Activated CD4-positive, alpha-beta T cell treated with anti-CD3 and anti-CD28 coated beads for 36 hours (primary cell): ENCODE results near the gene DNAI2. TPM values are rescaled to one million over a fixed set of nuclear protein-coding genes. Genes with fewer than 3 reads are reported as not detected.

Experiments
- ATAC-seq: fragments of 200-7000 bp; cut with Tn5 transposase; one replicate; pipeline ENCODE4 v1.10.0; 2021; ENCODE audit warnings: mild to moderate bottlenecking, moderate library complexity
- CTCF ChIA-PET: fragments of 350-600 bp; sonication (Branson Sonifier 250); formaldehyde crosslinking; loops from one replicate; lab custom pipeline; 2021; ENCODE audit warnings: antibody characterized with exemption; lab: Charles Lee
- POLR2A ChIA-PET: fragments of 350-600 bp; sonication (Branson Sonifier 250); formaldehyde crosslinking; loops from one replicate; lab custom pipeline; 2021; ENCODE audit warnings: antibody characterized with exemption, inconsistent platforms; lab: Charles Lee
- DNase-seq: peaks from one replicate; pipeline ENCODE4 v3.0.0-alpha.2; 2020
- H3K27ac Mint-ChIP-seq: one replicate; pipeline ENCODE4 v1.8.0; 2021; ENCODE audit warnings: mixed read lengths
- H3K27me3 Mint-ChIP-seq: one replicate; pipeline ENCODE4 v1.8.0; 2021; ENCODE audit warnings: mixed read lengths
- H3K36me3 Mint-ChIP-seq: one replicate; pipeline ENCODE4 v1.8.0; 2021; ENCODE audit warnings: low read depth, mixed read lengths
- H3K4me1 Mint-ChIP-seq: one replicate; pipeline ENCODE4 v1.8.0; 2021; ENCODE audit warnings: mixed read lengths
- H3K4me3 Mint-ChIP-seq: one replicate; pipeline ENCODE4 v1.8.0; 2021; ENCODE audit warnings: mild to moderate bottlenecking, moderate library complexity, mixed read lengths
- H3K9me3 Mint-ChIP-seq: one replicate; pipeline ENCODE4 v1.8.0; 2021; ENCODE audit warnings: low read depth, mixed read lengths
- intact Hi-C, 2 experiments: fragments of 100-400 bp; cut with DNase I in 1 of 2; cut with micrococcal nuclease in 1 of 2; formaldehyde crosslinking; loops; one replicate each; pipeline versions ENCODE4 v1.14.2 to v1.15.1; 2022 to 2024; cut with DNase I, micrococcal nuclease
- total RNA-seq, 2 experiments: library from RNA; stranded (reverse); gene quantifications; one replicate each; pipeline ENCODE4 v1.2.3, GENCODE V29; 2021

Gene DNAI2
- total RNA-seq, 2 experiments from 2014 or later, result 0.14 to 0.49 TPM

DNA sequence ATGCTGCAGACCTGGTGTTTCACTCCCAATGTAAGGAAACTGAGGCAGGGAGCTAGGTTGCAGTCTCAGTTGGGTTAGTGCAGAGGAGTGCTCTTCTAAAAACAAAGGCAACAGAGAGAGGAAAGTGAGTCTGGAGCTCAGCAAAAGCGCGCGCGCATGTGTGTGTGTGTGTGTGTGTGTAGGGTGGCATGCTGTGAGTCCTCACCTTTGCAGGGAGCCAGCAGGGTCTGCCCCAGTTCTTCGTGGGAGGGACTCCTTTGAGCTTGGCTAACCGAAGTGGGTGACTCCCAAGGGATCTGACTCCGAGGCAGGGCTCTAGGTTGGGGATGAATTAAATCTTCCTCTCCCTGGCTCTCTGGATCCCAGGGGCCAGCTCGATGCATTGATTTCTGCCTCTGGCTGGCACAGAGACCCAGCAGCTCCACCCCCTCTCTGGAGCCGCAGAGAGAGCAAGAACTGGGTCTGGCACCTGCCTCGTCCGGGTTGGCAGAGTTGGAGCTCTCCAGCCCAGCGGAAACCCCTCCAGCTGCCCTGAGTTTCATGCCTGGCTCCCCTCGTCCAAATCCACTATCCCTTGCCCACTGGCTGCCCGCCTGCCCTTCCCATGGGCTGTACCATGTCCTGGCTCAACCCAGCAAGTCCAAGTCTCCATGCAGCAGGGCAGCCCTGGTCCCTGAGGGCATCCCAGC is 88.9 kb downstream of the DNAI2 start:
- DNase-seq, result no peak
- intact Hi-C loops, result no loop called here
- no peak overlapping the region for H3K27ac Mint-ChIP-seq
- no peak overlapping the region for H3K4me3 Mint-ChIP-seq
- H3K27me3 Mint-ChIP-seq, result peaks cover 12% of the 10 kb centered on the region
- POLR2A ChIA-PET, result interaction anchor here (0.6 kb wide), 1 partner anchor 902 kb away, joined by 4 read pairs; no protein-coding TSS in a partner anchor
- H3K36me3 Mint-ChIP-seq, result no peaks in the 10 kb centered on the region
- H3K9me3 Mint-ChIP-seq, result no peaks in the 10 kb centered on the region
- ATAC-seq, result no peak
- CTCF ChIA-PET, result interaction anchor here (0.7 to 3.0 kb wide), 13 partner anchors 10 to 734 kb away, joined by 3 to 9 read pairs (median 3); no protein-coding TSS in a partner anchor
- no peaks in the 10 kb centered on the region for H3K4me1 Mint-ChIP-seq

Other genes starting within 250 kb of the DNAI2 start
- gene RPL38, start 70.6 kb upstream of the DNAI2 start, total RNA-seq, result 1,000 to 10,000 TPM; 1,648 to 1,818 TPM
- gene TTYH2, start 60.7 kb upstream of the DNAI2 start, total RNA-seq, result 1 to 10 TPM; 2.7 to 3.4 TPM
- under 1 TPM in 1 of 2 experiments, not detected in 1; 0.11 TPM for gene KIF19, start 52.0 kb downstream of the DNAI2 start, total RNA-seq
- not detected for gene BTBD17, start 87.6 kb downstream of the DNAI2 start, total RNA-seq
- gene GPR142, start 93.3 kb downstream of the DNAI2 start, total RNA-seq, result not detected
- 1 to 10 TPM in 1 of 2 experiments, under 1 TPM in 1; 0.97 to 1.3 TPM for gene GPRC5C, start 157.9 kb downstream of the DNAI2 start, total RNA-seq
- gene CD300A, start 192.4 kb downstream of the DNAI2 start, total RNA-seq, result 1 to 10 TPM; 4.9 to 5.8 TPM